Jurkat, Clone E6-1 (cell line): ENCODE measurements around the gene HUNK.
A peak's percentile ranks its signal among the peaks of the same experiment; 100 is the strongest.

Experiments
- DNase-seq: peaks from one replicate; pipeline ENCODE4 v3.0.0-alpha.2; 2011; ENCODE audit warnings: low read depth, low spot score
- H3K4me3 ChIP-seq: 2 replicates; pipeline ENCODE4 v1.5.1; 2011; ENCODE audit warnings: mild to moderate bottlenecking, low read length, control low read depth, moderate library complexity

HUNK gene

GRCh38 chr21:31892686-31893085 is 19.9 kb downstream of the HUNK start:
- no peak overlapping the region for H3K4me3 ChIP-seq
- DNase-seq = no peak

GRCh38 chr21:31893851-31894415 is 21.1 kb downstream of the HUNK start:
- no peak overlapping the region for H3K4me3 ChIP-seq
- no peak for DNase-seq

- no peak for DNase-seq
- no peak overlapping the region for H3K4me3 ChIP-seq
These were observed 21.6 kb downstream of the HUNK start for GRCh38 chr21:31894457-31894856.

- H3K4me3 ChIP-seq = no peak overlapping the region
- DNase-seq = no peak
These were observed 22.4 kb downstream of the HUNK start for GRCh38 chr21:31895077-31895835.

- no peak for DNase-seq
- H3K4me3 ChIP-seq = no peak overlapping the region
These were observed 23.2 kb downstream of the HUNK start for GRCh38 chr21:31896019-31896418.

- no peak for DNase-seq
- no peak overlapping the region for H3K4me3 ChIP-seq
These were observed 24.5 kb downstream of the HUNK start for GRCh38 chr21:31897311-31897710.

GRCh38 chr21:31898933-31899630 is 26.3 kb downstream of the HUNK start:
- H3K4me3 ChIP-seq = no peak overlapping the region
- peak; percentile 79 for DNase-seq

GRCh38 chr21:31900121-31900895 is 27.5 kb downstream of the HUNK start:
- H3K4me3 ChIP-seq = no peak overlapping the region
- no peak for DNase-seq

GRCh38 chr21:31901315-31901714 is 28.5 kb downstream of the HUNK start:
- no peak overlapping the region for H3K4me3 ChIP-seq
- no peak for DNase-seq

GRCh38 chr21:31902438-31902837 is 29.6 kb downstream of the HUNK start:
- DNase-seq = no peak
- H3K4me3 ChIP-seq = no peak overlapping the region

- no peak overlapping the region for H3K4me3 ChIP-seq
- no peak for DNase-seq
These were observed 31.1 kb downstream of the HUNK start for GRCh38 chr21:31903896-31904295.

- no peak overlapping the region for H3K4me3 ChIP-seq
- DNase-seq = no peak
These were observed 33.0 kb downstream of the HUNK start for GRCh38 chr21:31905503-31906451.

GRCh38 chr21:31908106-31909031 is 35.5 kb downstream of the HUNK start:
- no peak for DNase-seq
- no peak overlapping the region for H3K4me3 ChIP-seq

- H3K4me3 ChIP-seq = no peak overlapping the region
- no peak for DNase-seq
These were observed 36.6 kb downstream of the HUNK start for GRCh38 chr21:31909153-31910073.

- no peak overlapping the region for H3K4me3 ChIP-seq
- no peak for DNase-seq
These were observed 37.3 kb downstream of the HUNK start for GRCh38 chr21:31910074-31910470.

GRCh38 chr21:31911138-31911907 is 38.5 kb downstream of the HUNK start:
- no peak for DNase-seq
- no peak overlapping the region for H3K4me3 ChIP-seq
